GM12878 (cell line): ENCODE data around the gene ARHGEF25. TPM values are rescaled to one million over a fixed set of nuclear protein-coding genes. Genes with fewer than 3 reads are reported as not detected.

Experiments used
- ASH2L ChIP-seq: fragments of 300-600, 200-600 bp; sonication (generic); IDR thresholded peaks from 2 replicates; pipeline ENCODE4 v1.6.1; 2017; ENCODE audit warnings: low read depth, mild to moderate bottlenecking, borderline replicate concordance
- BCL11A ChIP-seq: IDR thresholded peaks from 2 replicates; pipeline ENCODE4 v1.6.1; 2011; ENCODE audit warnings: low read depth, low read length
- MXI1 ChIP-seq: fragments of 150-350 bp; IDR thresholded peaks from 2 replicates; pipeline ENCODE4 v1.6.1; 2011; ENCODE audit warnings: low read depth, mild to moderate bottlenecking, inconsistent platforms, low read length, improper control_type of control experiment
- MYB ChIP-seq: fragments of 150-350 bp; IDR thresholded peaks from 2 replicates; pipeline ENCODE4 v1.6.1; 2014; ENCODE audit warnings: mild to moderate bottlenecking, low read depth, low read length, borderline replicate concordance
- NFXL1 ChIP-seq: fragments of 450-650 bp; IDR thresholded peaks from 2 replicates; pipeline ENCODE4 v1.6.1; 2017; ENCODE audit warnings: antibody characterized with exemption, mild to moderate bottlenecking, borderline replicate concordance
- NFYA ChIP-seq: IDR thresholded peaks from 2 replicates; pipeline ENCODE4 v1.6.1; 2011; ENCODE audit warnings: low read depth, mild to moderate bottlenecking, low read length, improper control_type of control experiment, borderline replicate concordance
- PAX5 ChIP-seq: IDR thresholded peaks from 2 replicates; pipeline ENCODE4 v1.6.1; 2011; ENCODE audit warnings: low read depth, low read length, borderline replicate concordance
- PML ChIP-seq: IDR thresholded peaks from 2 replicates; pipeline ENCODE4 v1.6.1; 2012; ENCODE audit warnings: low read length, inconsistent platforms
- POLR2AphosphoS2 ChIP-seq: IDR thresholded peaks from 2 replicates; pipeline ENCODE4 v1.6.1; 2011; ENCODE audit warnings: low read depth, mild to moderate bottlenecking, low read length, improper control_type of control experiment, moderate library complexity
- SMAD5 ChIP-seq: IDR thresholded peaks from 2 replicates; pipeline ENCODE4 v1.6.1; 2016; ENCODE audit warnings: antibody characterized with exemption, low read depth
- SPI1 ChIP-seq: IDR thresholded peaks from 2 replicates; pipeline ENCODE4 v1.6.1; 2011; ENCODE audit warnings: low read depth, mild to moderate bottlenecking, low read length, moderate library complexity, borderline replicate concordance; ENCODE audit not compliant: insufficient read depth
- SREBF1 ChIP-seq: IDR thresholded peaks from 2 replicates; pipeline ENCODE4 v1.6.1; 2012; ENCODE audit warnings: mild to moderate bottlenecking, low read length
- TARDBP ChIP-seq: IDR thresholded peaks from 2 replicates; pipeline ENCODE4 v1.6.1; 2016; ENCODE audit warnings: borderline replicate concordance
- YBX1 ChIP-seq: fragments of 450-650 bp; IDR thresholded peaks from 2 replicates; pipeline ENCODE4 v1.6.1; 2016; ENCODE audit warnings: antibody characterized with exemption
- YY1 ChIP-seq: IDR thresholded peaks from 2 replicates; pipeline ENCODE4 v1.6.1; 2011; ENCODE audit warnings: low read depth, mild to moderate bottlenecking, low read length
- polyA plus RNA-seq, 11 experiments: library from polyadenylated mRNA; depleted of rRNA in 4 of 11; unstranded in 6 of 11; stranded (reverse) in 5 of 11; fragments of >200 nt; fragmentation: Nextera tagmentation in 4 of 11; fragmentation: Illumina TruSeq in 1 of 11; extraction: Ambion mirVana in 4 of 11; extraction: Trizol in 1 of 11; gene quantifications; 1 replicate in 1 of 11; 2 replicates in 10 of 11; pipeline versions ENCODE4 v1.2.1 to v1.2.3, GENCODE V29; 2011 to 2016; ENCODE audit warnings: inconsistent platforms in 2 of 11, missing spikeins in 2 of 11, low read depth in 1 of 11
- total RNA-seq, 4 experiments: library from RNA; depleted of rRNA in 3 of 4; stranded (reverse); fragments of >200 nt in 3 of 4; fragmentation: Illumina TruSeq in 1 of 4; extraction: Trizol in 1 of 4; gene quantifications; 2 replicates each; pipeline versions ENCODE4 v1.2.1 to v1.2.3, GENCODE V29; 2013 to 2021
- TF ChIP-seq, protein P1 (sequence below): fragments of 450-650 bp; IDR thresholded peaks from 2 replicates; pipeline ENCODE4 v1.6.1; 2017; ENCODE audit warnings: mild to moderate bottlenecking, moderate library complexity
- TF ChIP-seq, protein P2 (sequence below): fragments of 450-650 bp; formaldehyde crosslinking; IDR thresholded peaks from 2 replicates; pipeline ENCODE4 v1.5.0; 2022; ENCODE audit warnings: mild to moderate bottlenecking, missing genetic modification characterization
- TF ChIP-seq, protein P3 (sequence below): IDR thresholded peaks from 2 replicates; pipeline ENCODE4 v1.6.1; 2011; ENCODE audit warnings: low read depth, low read length, improper control_type of control experiment, borderline replicate concordance
- TF ChIP-seq, protein P4 (sequence below): IDR thresholded peaks from 2 replicates; pipeline ENCODE4 v1.6.1; 2012; ENCODE audit warnings: low read depth, low read length, improper control_type of control experiment
- TF ChIP-seq, protein P5 (sequence below): fragments of 450-650 bp; IDR thresholded peaks from 2 replicates; pipeline ENCODE4 v1.6.1; 2014; ENCODE audit warnings: mild to moderate bottlenecking

Gene ARHGEF25
- total and polyA plus RNA-seq, 10 of the 15 experiments (the other 5 are each of a cell fraction or from before 2014, with no cell fraction given): 0.08 to 4.5 (median 1.2) TPM; not detected in 3

DNA sequence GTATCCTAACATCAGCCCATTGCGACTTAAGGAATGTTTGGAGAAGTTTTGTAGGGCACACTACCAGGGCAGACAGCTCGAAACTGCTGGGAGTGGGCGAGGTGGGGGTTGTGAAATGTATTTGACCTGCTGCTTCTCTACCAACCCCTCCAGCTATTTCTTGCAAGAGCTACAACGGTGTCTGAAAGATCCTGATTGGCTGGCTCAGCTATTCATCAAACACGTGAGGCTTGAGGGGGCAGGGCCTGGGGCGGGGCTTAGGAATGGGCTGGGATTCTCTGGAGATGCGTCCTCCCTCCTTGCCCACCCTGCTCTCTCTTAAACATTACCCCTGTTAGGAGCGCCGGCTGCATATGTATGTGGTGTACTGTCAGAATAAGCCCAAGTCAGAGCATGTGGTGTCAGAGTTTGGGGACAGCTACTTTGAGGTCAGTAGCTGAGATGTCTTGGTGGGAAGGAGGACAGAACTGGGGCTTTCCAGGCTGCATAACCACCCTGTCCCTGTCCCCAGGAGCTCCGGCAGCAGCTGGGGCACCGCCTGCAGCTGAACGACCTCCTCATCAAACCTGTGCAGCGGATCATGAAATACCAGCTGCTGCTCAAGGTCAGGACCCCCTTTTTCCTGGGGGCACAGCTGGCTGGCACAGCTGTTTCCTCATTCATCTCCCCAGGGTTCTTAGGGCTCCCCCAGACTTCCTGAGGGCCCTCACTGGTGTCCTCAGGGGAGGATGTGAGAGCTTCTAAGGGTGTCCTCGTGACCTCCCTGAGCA lies 3.1 kb downstream of the ARHGEF25 start (continued):
- TF ChIP-seq, protein P1, sequence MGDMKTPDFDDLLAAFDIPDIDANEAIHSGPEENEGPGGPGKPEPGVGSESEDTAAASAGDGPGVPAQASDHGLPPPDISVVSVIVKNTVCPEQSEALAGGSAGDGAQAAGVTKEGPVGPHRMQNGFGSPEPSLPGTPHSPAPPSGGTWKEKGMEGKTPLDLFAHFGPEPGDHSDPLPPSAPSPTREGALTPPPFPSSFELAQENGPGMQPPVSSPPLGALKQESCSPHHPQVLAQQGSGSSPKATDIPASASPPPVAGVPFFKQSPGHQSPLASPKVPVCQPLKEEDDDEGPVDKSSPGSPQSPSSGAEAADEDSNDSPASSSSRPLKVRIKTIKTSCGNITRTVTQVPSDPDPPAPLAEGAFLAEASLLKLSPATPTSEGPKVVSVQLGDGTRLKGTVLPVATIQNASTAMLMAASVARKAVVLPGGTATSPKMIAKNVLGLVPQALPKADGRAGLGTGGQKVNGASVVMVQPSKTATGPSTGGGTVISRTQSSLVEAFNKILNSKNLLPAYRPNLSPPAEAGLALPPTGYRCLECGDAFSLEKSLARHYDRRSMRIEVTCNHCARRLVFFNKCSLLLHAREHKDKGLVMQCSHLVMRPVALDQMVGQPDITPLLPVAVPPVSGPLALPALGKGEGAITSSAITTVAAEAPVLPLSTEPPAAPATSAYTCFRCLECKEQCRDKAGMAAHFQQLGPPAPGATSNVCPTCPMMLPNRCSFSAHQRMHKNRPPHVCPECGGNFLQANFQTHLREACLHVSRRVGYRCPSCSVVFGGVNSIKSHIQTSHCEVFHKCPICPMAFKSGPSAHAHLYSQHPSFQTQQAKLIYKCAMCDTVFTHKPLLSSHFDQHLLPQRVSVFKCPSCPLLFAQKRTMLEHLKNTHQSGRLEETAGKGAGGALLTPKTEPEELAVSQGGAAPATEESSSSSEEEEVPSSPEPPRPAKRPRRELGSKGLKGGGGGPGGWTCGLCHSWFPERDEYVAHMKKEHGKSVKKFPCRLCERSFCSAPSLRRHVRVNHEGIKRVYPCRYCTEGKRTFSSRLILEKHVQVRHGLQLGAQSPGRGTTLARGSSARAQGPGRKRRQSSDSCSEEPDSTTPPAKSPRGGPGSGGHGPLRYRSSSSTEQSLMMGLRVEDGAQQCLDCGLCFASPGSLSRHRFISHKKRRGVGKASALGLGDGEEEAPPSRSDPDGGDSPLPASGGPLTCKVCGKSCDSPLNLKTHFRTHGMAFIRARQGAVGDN: peak; percentile 50; the same call in 1 of the 2 replicates
- no peak for TF ChIP-seq NFYA
- TF ChIP-seq SREBF1: no peak
- TF ChIP-seq YBX1: no peak
- no peak for TF ChIP-seq ASH2L
- TF ChIP-seq PML: no peak
- TF ChIP-seq TARDBP: no peak
- TF ChIP-seq, protein P2, sequence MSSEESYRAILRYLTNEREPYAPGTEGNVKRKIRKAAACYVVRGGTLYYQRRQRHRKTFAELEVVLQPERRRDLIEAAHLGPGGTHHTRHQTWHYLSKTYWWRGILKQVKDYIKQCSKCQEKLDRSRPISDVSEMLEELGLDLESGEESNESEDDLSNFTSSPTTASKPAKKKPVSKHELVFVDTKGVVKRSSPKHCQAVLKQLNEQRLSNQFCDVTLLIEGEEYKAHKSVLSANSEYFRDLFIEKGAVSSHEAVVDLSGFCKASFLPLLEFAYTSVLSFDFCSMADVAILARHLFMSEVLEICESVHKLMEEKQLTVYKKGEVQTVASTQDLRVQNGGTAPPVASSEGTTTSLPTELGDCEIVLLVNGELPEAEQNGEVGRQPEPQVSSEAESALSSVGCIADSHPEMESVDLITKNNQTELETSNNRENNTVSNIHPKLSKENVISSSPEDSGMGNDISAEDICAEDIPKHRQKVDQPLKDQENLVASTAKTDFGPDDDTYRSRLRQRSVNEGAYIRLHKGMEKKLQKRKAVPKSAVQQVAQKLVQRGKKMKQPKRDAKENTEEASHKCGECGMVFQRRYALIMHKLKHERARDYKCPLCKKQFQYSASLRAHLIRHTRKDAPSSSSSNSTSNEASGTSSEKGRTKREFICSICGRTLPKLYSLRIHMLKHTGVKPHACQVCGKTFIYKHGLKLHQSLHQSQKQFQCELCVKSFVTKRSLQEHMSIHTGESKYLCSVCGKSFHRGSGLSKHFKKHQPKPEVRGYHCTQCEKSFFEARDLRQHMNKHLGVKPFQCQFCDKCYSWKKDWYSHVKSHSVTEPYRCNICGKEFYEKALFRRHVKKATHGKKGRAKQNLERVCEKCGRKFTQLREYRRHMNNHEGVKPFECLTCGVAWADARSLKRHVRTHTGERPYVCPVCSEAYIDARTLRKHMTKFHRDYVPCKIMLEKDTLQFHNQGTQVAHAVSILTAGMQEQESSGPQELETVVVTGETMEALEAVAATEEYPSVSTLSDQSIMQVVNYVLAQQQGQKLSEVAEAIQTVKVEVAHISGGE (CRISPR knock-in tag): no peak
- no peak for TF ChIP-seq MYB
- no peak for TF ChIP-seq SPI1
- TF ChIP-seq YY1: no peak
- TF ChIP-seq, protein P3, sequence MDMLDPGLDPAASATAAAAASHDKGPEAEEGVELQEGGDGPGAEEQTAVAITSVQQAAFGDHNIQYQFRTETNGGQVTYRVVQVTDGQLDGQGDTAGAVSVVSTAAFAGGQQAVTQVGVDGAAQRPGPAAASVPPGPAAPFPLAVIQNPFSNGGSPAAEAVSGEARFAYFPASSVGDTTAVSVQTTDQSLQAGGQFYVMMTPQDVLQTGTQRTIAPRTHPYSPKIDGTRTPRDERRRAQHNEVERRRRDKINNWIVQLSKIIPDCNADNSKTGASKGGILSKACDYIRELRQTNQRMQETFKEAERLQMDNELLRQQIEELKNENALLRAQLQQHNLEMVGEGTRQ: peak; percentile 34
- TF ChIP-seq, protein P4, sequence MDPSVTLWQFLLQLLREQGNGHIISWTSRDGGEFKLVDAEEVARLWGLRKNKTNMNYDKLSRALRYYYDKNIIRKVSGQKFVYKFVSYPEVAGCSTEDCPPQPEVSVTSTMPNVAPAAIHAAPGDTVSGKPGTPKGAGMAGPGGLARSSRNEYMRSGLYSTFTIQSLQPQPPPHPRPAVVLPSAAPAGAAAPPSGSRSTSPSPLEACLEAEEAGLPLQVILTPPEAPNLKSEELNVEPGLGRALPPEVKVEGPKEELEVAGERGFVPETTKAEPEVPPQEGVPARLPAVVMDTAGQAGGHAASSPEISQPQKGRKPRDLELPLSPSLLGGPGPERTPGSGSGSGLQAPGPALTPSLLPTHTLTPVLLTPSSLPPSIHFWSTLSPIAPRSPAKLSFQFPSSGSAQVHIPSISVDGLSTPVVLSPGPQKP: no peak
- no peak for TF ChIP-seq SMAD5
- TF ChIP-seq BCL11A: no peak
- TF ChIP-seq MXI1: no peak
- no peak for TF ChIP-seq PAX5
- no peak for TF ChIP-seq POLR2AphosphoS2
- TF ChIP-seq, protein P5, sequence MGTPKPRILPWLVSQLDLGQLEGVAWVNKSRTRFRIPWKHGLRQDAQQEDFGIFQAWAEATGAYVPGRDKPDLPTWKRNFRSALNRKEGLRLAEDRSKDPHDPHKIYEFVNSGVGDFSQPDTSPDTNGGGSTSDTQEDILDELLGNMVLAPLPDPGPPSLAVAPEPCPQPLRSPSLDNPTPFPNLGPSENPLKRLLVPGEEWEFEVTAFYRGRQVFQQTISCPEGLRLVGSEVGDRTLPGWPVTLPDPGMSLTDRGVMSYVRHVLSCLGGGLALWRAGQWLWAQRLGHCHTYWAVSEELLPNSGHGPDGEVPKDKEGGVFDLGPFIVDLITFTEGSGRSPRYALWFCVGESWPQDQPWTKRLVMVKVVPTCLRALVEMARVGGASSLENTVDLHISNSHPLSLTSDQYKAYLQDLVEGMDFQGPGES: no peak
- TF ChIP-seq NFXL1: no peak
